ENCODE measurements around the gene COL17A1.

DNA sequence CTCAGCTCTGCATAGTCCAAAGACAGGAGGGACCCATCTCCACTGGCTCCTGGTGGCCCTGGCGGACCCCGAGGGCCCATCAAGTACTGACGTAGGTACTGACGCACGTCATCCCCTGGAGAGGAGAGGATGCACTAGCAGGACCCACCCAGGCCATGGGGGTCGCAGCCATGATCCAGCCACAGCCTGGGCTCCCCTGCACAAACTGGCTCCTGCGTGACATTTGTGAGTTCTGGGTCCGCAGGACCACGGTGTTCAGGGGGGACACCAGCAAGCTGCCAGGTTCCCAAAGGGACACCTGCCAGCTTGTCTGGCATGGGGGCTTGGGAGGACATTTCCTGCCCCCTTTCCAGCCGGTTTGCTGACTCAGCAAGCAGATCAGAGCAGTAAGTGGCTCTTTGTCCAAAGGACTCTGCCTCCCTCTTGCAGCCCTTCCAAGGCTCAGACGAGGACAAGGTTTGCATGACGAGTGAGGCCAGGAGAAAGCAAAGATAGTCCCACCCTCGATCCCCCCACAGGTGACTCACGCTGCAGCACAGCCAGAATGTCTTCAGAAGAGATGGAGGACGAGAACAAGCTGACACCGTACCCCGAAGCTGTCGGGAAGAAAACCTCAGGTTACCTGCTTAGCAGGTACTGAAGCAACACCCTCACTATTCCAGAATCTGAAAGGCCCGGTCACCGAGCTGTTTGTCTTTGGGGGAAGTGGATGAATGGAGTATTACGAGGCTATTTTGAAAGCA, 49.0 kb downstream of the COL17A1 start:
- TF ChIP-seq, protein P1, sequence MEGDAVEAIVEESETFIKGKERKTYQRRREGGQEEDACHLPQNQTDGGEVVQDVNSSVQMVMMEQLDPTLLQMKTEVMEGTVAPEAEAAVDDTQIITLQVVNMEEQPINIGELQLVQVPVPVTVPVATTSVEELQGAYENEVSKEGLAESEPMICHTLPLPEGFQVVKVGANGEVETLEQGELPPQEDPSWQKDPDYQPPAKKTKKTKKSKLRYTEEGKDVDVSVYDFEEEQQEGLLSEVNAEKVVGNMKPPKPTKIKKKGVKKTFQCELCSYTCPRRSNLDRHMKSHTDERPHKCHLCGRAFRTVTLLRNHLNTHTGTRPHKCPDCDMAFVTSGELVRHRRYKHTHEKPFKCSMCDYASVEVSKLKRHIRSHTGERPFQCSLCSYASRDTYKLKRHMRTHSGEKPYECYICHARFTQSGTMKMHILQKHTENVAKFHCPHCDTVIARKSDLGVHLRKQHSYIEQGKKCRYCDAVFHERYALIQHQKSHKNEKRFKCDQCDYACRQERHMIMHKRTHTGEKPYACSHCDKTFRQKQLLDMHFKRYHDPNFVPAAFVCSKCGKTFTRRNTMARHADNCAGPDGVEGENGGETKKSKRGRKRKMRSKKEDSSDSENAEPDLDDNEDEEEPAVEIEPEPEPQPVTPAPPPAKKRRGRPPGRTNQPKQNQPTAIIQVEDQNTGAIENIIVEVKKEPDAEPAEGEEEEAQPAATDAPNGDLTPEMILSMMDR (IDR thresholded peaks at IDR 0.05; ENCODE audit: low read length) = no peak
- TF ChIP-seq EZH2 (IDR thresholded peaks at IDR 0.05; ENCODE audit: borderline replicate concordance, low read length) = no peak
